ENCODE data around the gene THAP7.

DNA sequence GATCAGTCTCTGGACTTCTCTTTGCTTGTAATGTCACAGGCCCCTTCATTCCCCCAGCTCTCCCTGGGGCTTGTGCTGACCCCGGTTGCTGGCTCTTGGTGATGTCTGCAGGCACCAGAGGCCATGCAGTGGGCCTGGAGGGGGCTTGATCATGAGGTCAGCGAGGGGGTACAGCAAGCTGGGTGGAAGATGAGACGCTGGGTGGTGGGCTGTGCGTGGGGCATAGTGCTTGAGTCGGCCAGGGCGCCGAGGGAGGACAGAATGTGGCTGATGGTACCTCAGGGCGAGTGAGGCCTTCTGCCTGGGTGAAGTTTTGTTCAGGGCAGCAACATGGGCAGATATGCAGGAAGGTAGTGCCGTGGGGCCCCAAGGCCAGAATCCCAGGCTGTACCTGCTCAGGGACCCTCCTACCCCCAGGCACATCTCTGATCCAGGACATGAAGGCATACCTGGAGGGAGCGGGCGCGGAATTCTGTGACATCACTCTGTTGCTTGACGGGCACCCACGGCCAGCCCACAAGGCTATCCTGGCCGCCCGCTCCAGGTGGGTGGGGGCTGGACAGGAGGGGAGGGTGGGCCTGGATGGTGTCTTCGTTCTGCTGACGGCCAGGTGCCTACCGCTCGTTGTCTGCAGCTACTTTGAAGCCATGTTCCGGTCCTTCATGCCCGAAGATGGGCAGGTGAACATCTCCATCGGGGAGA lies 6.4 kb downstream of the THAP7 start:
- TF ChIP-seq YY1 (IDR thresholded peaks at IDR 0.05; ENCODE audit: insufficient read depth, insufficient read length) (no peak), SUZ12 (IDR thresholded peaks at IDR 0.05; ENCODE audit: extremely low read depth, insufficient read depth, insufficient read length) (no peak)
